Fibroblast of skin of back (primary cell): ENCODE measurements around the gene HDAC7.

Source experiments
- DNase-seq: peaks from one replicate; pipeline ENCODE4 v3.0.0-alpha.2; 2013

HDAC7 gene

GRCh38 chr12:47777741-47778558 is 41.8 kb downstream of the HDAC7 start:
- no peak for DNase-seq

DNA sequence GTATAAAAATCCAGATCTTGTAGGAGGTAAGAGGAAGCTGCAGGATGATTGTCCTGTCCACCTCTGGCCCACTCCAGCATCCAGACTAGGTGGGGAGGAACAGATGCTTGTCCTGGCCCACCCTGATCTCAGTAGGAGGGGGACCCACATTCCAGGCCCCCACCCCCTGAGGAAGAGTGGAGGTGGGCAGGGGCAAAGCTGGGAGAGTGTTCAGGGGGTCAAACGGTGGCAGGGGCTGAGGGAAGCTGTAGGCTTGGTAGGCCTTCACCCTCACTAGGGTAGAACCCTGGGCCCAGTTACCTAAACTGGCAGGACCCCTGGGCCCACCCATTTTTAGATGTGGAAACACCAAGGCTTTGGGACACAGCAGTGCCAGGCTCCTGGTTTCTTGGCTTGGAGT is 42.6 kb downstream of the HDAC7 start:
- DNase-seq, result no peak

DNA sequence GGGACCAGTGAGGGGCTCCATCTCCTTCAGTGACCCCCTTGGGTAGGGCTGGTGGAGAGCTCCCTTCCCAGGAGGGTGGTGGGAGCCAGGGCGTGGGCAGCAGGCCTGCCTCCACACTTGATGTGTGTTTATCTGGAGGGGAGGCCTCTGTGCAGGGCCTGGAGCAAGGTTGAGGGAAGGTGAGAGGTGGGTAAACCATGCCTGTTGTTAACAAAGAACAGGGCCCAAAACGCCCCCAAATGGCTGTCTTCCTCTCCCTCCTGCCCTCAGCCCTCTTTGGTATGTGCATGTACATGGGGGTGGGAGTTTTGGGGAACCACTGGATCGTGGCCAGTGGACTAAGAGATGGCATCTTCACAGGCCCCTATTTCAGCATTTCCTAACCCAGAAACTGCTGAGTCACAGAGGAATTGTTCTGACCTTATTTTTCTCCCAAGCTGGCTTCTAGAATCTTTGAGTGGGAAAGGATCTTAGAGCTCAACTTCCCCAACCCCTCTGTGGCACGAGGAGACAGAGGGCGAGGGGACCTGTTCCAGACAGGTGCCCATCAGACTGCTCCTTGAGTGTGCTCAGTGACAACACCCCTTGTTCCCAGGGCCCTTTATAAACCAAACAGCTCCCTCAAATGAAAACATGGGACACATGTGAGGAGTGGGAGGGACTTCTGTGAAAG is 43.1 kb downstream of the HDAC7 start:
- no peak for DNase-seq

DNA sequence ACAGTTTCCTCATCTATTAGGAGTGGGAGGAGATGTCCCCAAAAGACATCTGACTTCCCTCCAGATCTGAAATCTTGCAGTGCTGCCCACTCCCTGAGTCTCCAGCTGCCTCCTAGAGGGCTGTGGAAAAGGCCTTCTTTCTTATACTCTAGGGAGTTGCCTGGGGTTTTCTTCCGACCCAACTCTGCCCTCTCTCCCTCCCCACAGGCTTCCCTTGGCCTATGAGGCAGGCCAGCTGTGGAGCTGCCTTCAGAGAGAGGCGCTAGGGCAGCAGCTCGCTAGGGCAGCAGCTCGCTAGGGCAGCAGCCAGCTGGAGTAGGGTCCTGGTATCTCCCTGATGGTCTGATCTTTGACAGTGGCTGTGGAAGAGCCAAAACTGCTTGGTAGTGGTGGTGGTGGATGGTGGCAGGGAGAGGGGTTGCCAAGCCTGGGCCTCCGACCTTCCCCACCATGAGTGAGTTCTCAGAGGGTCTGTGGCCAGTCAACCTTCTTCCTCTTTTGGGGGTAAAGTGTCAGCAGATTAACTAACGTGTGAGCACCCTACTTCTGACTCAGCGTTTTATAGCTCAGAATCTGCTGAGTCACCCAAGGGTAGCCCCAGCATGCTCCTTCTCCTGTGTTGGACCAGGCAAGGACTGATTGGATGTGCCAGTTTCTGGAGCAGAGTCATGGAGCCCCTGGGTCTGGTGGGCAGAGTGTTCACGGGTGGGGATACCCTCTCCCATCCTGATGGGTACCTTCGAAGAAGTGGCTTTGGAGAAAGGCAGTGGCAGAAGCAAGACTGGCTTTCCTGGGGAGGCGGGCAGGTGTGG is 44.4 kb downstream of the HDAC7 start:
- DNase-seq, result no peak

- no peak for DNase-seq
These were observed 45.0 kb downstream of the HDAC7 start for GRCh38 chr12:47774663-47775062.

- no peak for DNase-seq
These were observed 45.7 kb downstream of the HDAC7 start for GRCh38 chr12:47773858-47774580.

DNA sequence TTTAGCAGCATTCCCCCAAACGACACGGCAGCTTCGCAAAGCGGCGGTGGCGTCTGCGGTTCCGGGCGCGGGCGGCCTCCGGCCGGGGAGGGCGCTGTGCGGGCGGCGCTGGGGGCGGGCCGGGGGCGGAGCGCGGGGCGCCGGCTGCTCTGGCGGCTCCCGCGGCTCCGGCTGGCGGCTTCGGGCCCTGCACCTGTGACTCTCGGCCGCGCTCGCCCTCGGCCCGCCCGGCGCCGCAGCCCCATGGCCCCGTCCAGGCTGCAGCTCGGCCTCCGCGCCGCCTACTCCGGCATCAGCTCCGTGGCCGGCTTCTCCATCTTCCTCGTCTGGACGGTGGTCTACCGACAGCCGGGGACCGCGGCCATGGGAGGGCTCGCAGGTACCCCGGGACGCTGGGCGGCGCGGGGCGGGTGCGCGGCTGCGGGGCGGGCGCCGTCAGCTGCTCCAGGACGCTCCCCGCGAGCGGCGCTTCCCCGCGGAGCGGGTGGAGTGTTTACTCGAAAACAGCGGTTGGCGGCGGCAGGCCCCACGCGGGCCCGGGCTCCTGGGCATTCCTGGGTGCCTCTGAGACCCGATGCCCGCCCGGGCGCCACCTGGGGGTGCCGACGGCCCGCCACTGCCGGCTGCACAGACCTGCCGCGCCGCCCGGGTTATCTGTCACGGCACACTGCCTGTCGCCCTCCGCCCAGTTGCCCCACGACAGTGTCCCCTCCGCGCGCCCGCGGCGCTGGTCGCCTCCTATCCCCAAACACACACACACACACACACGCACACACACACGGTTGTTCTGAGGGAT is 46.4 kb downstream of the HDAC7 start, which contains the start of gene SLC48A1:
TSS of gene SLC48A1 (plus strand) at position 177 of the 796 bp plus-strand sequence. CDS start at position 244, 67 bp downstream.
- DNase-seq, result peak; percentile 66

DNA sequence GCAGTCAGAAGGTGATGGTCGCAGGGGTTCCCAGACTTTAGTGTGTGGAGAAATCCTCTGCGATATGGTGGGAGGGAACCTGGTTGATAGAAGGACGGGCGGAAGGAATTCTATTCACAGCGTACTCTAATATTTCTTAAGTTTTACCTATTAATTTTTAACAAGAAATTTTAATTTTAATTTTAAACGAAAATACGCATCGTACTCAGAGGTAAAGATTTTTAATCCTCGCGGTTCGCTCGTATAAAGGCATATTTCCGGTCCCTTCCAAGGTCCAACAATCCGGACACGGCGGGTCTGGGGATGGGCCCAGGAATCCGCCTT is 47.0 kb downstream of the HDAC7 start:
- DNase-seq, result no peak

GRCh38 chr12:47772094-47772660 is 47.5 kb downstream of the HDAC7 start:
- DNase-seq, result no peak

DNA sequence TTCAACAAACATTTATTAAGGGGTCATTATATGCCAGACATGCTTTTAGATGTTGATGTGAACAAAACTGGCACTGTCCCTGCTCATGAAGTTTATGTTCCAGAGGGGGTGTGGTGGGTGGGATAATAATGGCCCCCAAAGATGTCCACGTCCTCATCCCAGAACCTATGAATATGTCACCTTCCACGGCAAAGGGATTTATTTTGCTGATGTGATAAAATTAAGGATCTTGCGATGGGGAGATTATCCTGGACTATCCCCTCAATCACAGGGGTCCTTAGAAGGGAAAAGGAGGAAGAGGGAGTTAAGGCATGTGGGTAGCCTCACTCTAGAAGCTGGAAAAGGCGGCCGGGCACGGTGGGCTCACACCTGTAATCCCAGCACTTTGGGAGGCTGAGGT is 48.4 kb downstream of the HDAC7 start:
- no peak for DNase-seq

- DNase-seq, result no peak
These were observed 49.5 kb downstream of the HDAC7 start for GRCh38 chr12:47770086-47770726.

GRCh38 chr12:47769234-47770085 is 50.2 kb downstream of the HDAC7 start:
- no peak for DNase-seq

DNA sequence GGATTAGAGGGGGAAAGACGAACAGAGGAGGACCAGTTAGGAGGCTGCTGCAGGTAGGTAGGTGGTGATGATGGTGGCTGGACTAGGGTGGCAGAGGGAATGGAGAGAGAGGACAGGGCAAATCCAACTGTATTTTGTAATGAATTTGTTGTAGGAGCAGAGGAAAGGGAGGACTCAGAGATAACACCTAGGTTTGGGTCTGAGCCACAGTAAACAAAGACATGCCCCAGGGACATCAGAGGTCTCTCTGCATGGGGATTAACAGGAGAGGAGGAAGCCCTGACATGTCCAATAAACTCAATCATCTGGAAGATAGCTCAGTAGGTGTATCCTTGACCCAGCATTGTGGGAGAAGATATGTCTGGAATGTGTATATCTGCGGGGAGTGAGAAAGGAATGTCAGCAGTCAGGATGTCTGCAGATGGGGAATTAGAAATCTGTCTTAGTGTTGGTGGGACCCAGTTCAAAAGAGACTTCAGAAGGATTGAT is 51.3 kb downstream of the HDAC7 start:
- peak; percentile 64 for DNase-seq

- DNase-seq, result no peak
These were observed 52.4 kb downstream of the HDAC7 start for GRCh38 chr12:47767216-47767724.

- DNase-seq, result no peak
These were observed 53.0 kb downstream of the HDAC7 start for GRCh38 chr12:47766502-47767215.

DNA sequence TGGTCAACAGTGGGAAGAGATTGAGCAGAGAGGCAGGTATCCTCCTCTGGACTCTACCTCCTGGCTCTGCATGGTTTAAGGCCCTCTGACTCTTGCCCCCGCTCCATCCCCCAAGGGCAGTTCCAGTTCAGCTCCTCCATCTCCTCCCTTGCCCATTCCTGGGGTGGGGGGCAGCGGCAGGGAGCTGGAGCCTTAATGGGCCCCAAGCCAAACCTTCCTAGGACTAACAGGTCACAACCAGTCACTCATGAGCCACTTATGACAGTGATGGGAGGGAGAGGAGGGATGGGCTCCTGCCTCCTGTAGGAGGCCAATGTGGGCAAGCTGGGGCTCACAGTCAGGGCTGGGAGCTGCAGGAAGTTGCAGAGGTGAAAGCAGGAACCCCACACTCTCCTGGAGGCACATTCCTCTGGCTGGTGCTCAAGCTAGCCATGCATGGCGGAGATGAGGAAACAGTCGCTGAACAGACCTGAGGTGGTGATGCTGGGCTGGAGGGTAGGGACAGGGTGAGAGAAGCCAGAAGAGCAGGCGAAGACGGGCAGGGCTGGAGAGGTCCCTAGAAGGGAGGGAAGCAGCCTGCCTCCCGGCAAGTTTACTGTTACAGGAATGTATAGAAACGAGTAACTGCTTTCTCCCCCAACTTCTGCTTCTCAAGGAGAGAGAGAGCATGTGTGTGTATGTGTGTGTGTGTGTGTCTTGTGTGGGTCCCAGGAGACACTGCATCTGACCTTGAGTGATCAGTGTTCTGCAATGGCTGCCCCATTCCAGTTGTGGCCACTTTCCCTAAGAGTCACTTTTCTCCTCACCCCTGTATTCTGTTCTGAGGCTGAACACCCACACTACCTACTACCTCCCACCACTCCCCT is 56.0 kb downstream of the HDAC7 start:
- no peak for DNase-seq

- DNase-seq, result no peak
These were observed 56.7 kb downstream of the HDAC7 start for GRCh38 chr12:47762850-47763465.
